ENCODE measurements around the gene AK8.
A peak's percentile ranks its signal among the peaks of the same experiment; 100 is the strongest.
"Not testable (repeated sequence)": the region's sequence is repeated elsewhere in the genome, so short reads cannot be mapped to it uniquely, and the experiment has no call there.

The AK8 gene

DNA sequence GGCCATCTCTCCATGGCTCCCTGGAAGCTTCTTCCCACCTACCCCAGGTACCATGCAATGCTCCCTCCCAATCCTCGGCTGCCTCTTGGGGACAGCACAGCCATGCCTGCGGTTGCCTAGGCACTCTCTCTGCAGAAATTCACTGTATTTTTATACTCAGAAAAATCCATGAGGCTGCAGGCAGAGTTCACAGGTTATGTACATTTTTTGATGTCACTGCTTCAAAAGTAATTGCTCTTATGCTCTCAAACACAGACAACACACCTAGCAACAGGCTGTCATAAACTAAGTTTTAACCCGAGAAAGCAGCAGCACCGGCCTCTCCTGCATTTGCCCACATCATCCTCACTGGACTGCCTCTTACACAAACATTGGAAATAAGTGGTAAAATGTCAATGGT is 102.4 kb downstream of the AK8 start:
- DNase-seq: no peak
- Histone ChIP-seq H3K9me3 (ENCODE audit: control insufficient read depth, low read length) (no peaks in the 10 kb centered on the region), H3K4me3 (ENCODE audit: insufficient read depth, low read depth, low read length, poor library complexity, severe bottlenecking) (no peak overlapping the region), H3K27me3 (replicated peaks; ENCODE audit: control insufficient read depth, insufficient read depth, low read length, poor library complexity, severe bottlenecking) (no peaks in the 10 kb centered on the region), H3K36me3 (ENCODE audit: control insufficient read depth, insufficient read depth, low read length) (no peaks in the 10 kb centered on the region), H3K4me1 (ENCODE audit: control insufficient read depth, insufficient read depth, low read length, poor library complexity, severe bottlenecking) (peaks cover 2% of the 10 kb centered on the region), H3K27ac (ENCODE audit: insufficient read depth, low read length, poor library complexity, severe bottlenecking) (no peak overlapping the region)

DNA sequence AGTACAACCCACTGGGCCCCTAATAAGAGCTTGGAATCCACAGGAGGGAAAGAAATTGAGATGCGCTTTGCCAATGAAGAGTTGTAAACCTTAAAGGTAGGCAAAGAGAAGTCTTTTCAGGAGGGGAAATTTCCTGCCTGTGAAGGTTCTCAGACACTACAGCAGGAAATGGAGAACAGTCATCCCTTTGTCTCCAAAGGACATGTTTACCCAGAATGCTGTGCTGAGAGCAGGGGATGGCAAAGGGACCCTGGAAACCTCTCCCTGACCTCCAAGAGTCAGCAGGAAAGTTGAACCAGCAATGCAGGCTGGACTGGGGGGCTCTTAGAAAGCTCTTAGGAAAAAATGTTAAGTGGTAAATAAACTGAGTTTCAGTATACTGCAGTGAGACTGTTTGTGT is 103.2 kb downstream of the AK8 start:
- DNase-seq: no peak
- Histone ChIP-seq H3K4me1 (ENCODE audit: control insufficient read depth, insufficient read depth, low read length, poor library complexity, severe bottlenecking) (peaks cover 5% of the 10 kb centered on the region), H3K27ac (ENCODE audit: insufficient read depth, low read length, poor library complexity, severe bottlenecking) (no peak overlapping the region), H3K27me3 (replicated peaks; ENCODE audit: control insufficient read depth, insufficient read depth, low read length, poor library complexity, severe bottlenecking) (no peaks in the 10 kb centered on the region), H3K9me3 (ENCODE audit: control insufficient read depth, low read length) (no peaks in the 10 kb centered on the region), H3K36me3 (ENCODE audit: control insufficient read depth, insufficient read depth, low read length) (no peaks in the 10 kb centered on the region), H3K4me3 (ENCODE audit: insufficient read depth, low read depth, low read length, poor library complexity, severe bottlenecking) (no peak overlapping the region)

DNA sequence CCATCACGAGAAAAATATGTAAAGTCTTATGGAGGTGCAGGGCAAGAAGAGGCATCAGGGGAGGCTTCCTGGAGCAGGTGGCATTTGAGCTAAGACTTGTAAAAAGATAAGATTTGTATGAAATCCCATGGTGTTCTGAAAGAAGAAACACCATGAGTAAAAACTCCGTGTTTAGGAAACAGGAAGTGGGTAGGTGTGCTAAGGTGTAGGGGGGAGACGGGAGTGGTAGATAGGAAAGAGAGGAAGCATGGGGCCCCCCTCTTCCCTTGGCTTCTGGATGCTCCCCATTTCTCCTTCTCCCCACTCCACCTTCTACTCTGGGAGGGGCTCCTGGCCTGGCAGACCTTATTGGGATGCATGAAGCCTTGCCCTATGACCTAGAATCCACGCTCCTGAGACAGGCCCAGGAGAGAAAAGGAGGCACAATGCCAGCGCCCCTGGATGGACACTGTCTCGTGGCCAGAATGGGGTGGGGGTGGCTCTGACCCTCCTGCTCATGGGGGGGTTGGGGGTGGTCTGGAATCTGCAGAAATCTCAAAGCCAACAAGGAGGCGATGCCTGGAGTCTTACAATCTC is 104.2 kb downstream of the AK8 start:
- no peak for DNase-seq
- Histone ChIP-seq H3K9me3 (ENCODE audit: control insufficient read depth, low read length) (no peaks in the 10 kb centered on the region), H3K36me3 (ENCODE audit: control insufficient read depth, insufficient read depth, low read length) (no peaks in the 10 kb centered on the region), H3K4me1 (ENCODE audit: control insufficient read depth, insufficient read depth, low read length, poor library complexity, severe bottlenecking) (peaks cover 5% of the 10 kb centered on the region), H3K27me3 (replicated peaks; ENCODE audit: control insufficient read depth, insufficient read depth, low read length, poor library complexity, severe bottlenecking) (no peaks in the 10 kb centered on the region), H3K27ac (ENCODE audit: insufficient read depth, low read length, poor library complexity, severe bottlenecking) (no peak overlapping the region), H3K4me3 (ENCODE audit: insufficient read depth, low read depth, low read length, poor library complexity, severe bottlenecking) (no peak overlapping the region)

DNA sequence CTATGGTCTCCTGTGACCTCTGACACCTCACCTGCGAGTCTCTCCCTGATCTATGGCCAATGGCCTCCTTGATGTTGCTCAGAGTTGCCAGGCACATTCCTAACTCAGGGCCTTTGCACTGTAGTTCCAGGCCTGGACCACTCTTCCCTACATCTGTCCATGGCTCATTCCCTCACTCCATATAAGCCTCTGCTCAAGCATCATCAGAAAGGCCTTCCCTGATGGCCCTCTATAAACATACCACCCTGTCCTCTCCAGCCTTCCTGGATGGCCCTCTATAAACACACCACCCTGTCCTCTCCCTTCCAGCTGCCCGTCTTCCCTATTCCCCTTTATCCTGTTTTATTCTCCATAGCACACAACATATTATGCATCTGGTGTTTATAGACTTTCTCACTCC is 105.0 kb downstream of the AK8 start:
- Histone ChIP-seq H3K36me3 (ENCODE audit: control insufficient read depth, insufficient read depth, low read length) (no peaks in the 10 kb centered on the region), H3K27ac (ENCODE audit: insufficient read depth, low read length, poor library complexity, severe bottlenecking) (no peak overlapping the region), H3K27me3 (replicated peaks; ENCODE audit: control insufficient read depth, insufficient read depth, low read length, poor library complexity, severe bottlenecking) (no peaks in the 10 kb centered on the region), H3K4me3 (ENCODE audit: insufficient read depth, low read depth, low read length, poor library complexity, severe bottlenecking) (no peak overlapping the region), H3K4me1 (ENCODE audit: control insufficient read depth, insufficient read depth, low read length, poor library complexity, severe bottlenecking) (peaks cover 5% of the 10 kb centered on the region), H3K9me3 (ENCODE audit: control insufficient read depth, low read length) (no peaks in the 10 kb centered on the region)
- no peak for DNase-seq

DNA sequence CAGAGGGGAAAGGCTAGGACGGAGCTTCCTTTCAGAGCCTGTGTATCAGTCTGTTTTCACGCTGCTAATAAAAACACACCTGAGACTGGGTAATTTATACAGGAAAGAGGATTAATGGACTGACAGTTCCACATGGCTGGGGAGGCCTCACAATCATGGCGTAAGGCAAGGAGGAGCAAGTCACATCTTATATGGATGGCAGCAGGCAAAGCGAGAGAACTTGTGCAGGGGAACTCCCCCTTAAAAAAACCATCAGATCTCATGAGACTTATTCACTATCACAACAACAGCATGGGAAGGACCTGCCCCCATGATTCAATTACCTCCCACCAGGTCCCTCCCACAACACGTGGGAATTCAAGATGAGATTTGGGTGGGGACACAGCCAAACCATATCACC is 106.3 kb downstream of the AK8 start:
- not testable (repeated sequence) for H3K27ac ChIP-seq (ENCODE audit: insufficient read depth, low read length, poor library complexity, severe bottlenecking); H3K4me1 ChIP-seq (ENCODE audit: control insufficient read depth, insufficient read depth, low read length, poor library complexity, severe bottlenecking); H3K4me3 ChIP-seq (ENCODE audit: insufficient read depth, low read depth, low read length, poor library complexity, severe bottlenecking); H3K9me3 ChIP-seq (ENCODE audit: control insufficient read depth, low read length); H3K27me3 ChIP-seq (replicated peaks; ENCODE audit: control insufficient read depth, insufficient read depth, low read length, poor library complexity, severe bottlenecking); H3K36me3 ChIP-seq (ENCODE audit: control insufficient read depth, insufficient read depth, low read length); DNase-seq

DNA sequence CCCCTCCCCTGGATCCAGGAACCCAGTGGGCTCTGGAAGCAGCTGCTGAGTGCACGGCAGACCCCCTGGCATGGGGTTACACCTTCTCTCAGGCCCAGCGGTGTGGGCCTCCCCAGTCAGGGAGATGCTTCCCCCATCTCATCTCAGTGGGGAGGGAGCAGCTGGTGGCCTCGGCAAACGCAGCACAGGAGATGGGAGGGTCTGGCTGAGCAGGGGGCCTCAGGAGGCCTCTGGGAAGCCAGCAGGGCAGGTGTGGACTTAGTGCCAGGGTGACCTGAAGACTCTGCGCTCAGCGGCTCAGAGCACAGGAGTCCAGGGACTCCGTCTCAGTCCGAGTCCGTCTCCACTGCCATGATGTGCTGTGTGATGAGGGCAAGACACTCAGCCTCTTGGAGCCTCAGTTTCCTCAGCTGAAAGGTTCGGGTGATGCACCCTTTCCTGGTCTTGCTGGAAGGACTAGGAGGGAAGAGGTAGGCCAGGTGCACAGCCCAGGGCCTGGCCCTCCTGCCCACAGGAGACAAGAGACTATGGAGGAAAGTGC is 107.2 kb downstream of the AK8 start:
- H3K9me3 ChIP-seq (ENCODE audit: control insufficient read depth, low read length): no peaks in the 10 kb centered on the region
- H3K36me3 ChIP-seq (ENCODE audit: control insufficient read depth, insufficient read depth, low read length): no peaks in the 10 kb centered on the region
- DNase-seq: no peak
- peak overlapping the region; percentile 99 for H3K4me3 ChIP-seq (ENCODE audit: insufficient read depth, low read depth, low read length, poor library complexity, severe bottlenecking)
- H3K4me1 ChIP-seq (ENCODE audit: control insufficient read depth, insufficient read depth, low read length, poor library complexity, severe bottlenecking): peaks cover 5% of the 10 kb centered on the region
- H3K27ac ChIP-seq (ENCODE audit: insufficient read depth, low read length, poor library complexity, severe bottlenecking): no peak overlapping the region
- no peaks in the 10 kb centered on the region for H3K27me3 ChIP-seq (replicated peaks; ENCODE audit: control insufficient read depth, insufficient read depth, low read length, poor library complexity, severe bottlenecking)

DNA sequence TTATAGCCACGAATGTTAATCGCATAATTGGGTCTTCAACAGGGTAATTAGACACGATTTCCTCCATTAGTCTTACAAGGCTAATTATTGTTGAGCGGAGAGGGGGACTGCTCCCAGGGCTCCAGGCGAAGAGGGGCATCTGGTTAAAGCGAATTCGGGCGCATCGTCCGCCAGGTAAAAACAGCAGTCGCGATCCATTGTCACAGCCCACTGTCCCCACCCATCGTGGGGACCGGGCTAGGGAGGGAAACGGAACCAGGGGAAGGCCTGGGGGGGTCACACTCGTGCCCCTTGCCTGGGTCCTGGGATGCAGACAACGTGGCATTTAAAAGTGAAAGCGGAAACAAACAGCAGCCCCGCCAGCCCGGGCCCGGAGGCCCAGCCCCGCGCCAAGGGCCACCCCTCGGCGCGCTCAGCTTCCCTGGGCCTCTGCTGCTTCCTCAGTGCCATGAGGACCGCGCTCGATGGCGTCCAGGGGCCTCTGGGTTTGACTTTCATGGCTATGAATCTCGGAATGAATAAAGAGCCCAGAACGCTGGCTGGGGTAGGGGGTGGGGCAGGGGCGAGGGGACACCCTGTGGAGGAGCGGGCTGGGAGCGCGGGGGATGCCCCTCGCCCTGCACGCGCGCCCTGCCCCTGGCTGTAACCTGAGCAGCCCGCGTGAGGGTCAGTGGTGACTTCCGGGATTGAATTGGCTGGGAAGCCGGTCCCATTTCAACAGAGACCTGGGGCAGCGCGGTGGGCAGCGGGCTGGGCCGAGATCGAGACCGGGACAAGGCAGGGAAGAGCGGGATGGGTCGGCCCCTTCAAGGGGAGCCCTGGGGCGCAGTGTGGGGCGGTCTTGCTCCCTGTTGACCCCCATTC is 107.9 kb downstream of the AK8 start:
- Histone ChIP-seq H3K27me3 (replicated peaks; ENCODE audit: control insufficient read depth, insufficient read depth, low read length, poor library complexity, severe bottlenecking) (no peaks in the 10 kb centered on the region), H3K27ac (ENCODE audit: insufficient read depth, low read length, poor library complexity, severe bottlenecking) (peak overlapping the region; percentile 77), H3K4me1 (ENCODE audit: control insufficient read depth, insufficient read depth, low read length, poor library complexity, severe bottlenecking) (peaks cover 5% of the 10 kb centered on the region), H3K4me3 (ENCODE audit: insufficient read depth, low read depth, low read length, poor library complexity, severe bottlenecking) (peak overlapping the region; percentile 99), H3K36me3 (ENCODE audit: control insufficient read depth, insufficient read depth, low read length) (no peaks in the 10 kb centered on the region), H3K9me3 (ENCODE audit: control insufficient read depth, low read length) (no peaks in the 10 kb centered on the region)
- peak; percentile 11 to 35 (median 32) for DNase-seq

DNA sequence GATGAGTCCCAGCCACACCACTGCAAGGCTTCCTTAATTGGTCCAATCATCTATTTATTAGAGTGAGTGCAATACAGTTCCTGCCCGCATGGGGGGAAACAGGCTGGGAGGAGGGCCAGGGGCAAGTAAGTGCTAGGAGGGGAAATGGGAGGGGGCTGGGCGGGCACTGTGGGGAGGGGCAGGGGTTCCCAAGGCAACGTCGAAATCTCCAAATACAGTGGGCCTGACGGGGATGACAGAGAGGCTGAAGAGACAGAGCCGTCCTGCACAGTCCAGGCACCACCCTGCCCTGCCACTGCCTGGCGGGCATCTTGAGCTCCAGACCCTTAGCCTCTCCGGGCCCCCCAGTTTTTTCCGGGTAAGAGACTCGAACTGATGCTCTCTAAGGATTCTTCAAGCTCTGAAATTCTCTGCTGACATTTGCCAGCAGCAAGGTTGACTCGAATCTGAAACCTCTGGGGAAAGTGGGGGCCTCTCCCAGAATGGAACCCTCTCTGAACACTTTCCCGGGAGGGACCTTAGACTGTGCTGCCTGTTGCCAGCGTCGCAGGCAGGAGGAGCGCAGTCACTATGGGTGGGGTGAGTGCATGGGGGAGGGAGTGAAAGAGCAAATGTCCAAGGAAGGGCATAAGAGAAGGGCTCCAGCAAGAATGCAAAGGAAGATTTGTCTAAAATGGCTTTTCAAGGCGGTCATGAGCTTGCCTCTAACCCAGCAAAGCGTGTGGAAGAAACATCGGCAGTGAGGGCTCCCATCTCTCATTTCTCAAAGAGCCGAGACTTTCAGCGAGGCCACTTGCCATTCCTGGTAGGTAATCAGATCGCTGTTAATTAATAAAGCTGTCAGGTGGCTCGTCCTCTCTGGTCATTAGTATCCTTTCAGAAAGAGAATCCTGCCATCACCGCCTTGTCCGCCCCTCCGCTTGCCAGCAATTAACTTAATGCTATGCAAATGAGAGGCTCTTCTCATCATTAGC is 108.9 kb downstream of the AK8 start:
- no peaks in the 10 kb centered on the region for H3K9me3 ChIP-seq (ENCODE audit: control insufficient read depth, low read length)
- H3K36me3 ChIP-seq (ENCODE audit: control insufficient read depth, insufficient read depth, low read length): no peaks in the 10 kb centered on the region
- H3K27ac ChIP-seq (ENCODE audit: insufficient read depth, low read length, poor library complexity, severe bottlenecking): peak overlapping the region; percentile 77
- no peaks in the 10 kb centered on the region for H3K27me3 ChIP-seq (replicated peaks; ENCODE audit: control insufficient read depth, insufficient read depth, low read length, poor library complexity, severe bottlenecking)
- DNase-seq: peak; percentile 23 to 46 (median 35)
- H3K4me1 ChIP-seq (ENCODE audit: control insufficient read depth, insufficient read depth, low read length, poor library complexity, severe bottlenecking): peaks cover 5% of the 10 kb centered on the region
- peak overlapping the region; percentile 99 for H3K4me3 ChIP-seq (ENCODE audit: insufficient read depth, low read depth, low read length, poor library complexity, severe bottlenecking)

DNA sequence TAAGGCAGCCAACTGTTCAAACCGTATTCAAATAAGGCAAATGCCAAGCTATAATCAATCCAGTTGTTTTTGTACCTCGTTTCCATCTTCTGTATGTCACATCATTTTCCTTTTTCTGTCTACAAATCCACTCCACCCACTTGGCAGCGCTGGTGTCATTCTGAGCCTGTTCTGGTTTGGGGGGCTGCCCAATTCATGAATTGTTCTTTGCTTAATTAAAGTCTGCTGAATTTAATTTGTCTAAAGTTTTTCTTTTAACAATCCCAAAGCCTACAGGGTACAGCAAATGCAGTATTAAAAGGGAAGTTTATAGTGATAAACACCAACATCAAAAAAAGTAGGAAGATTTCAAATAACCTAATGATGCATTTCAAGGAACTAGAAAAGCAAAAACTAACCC is 114.5 kb downstream of the AK8 start:
- Histone ChIP-seq H3K4me3 (ENCODE audit: insufficient read depth, low read depth, low read length, poor library complexity, severe bottlenecking) (no peak overlapping the region), H3K27me3 (replicated peaks; ENCODE audit: control insufficient read depth, insufficient read depth, low read length, poor library complexity, severe bottlenecking) (no peaks in the 10 kb centered on the region), H3K4me1 (ENCODE audit: control insufficient read depth, insufficient read depth, low read length, poor library complexity, severe bottlenecking) (no peaks in the 10 kb centered on the region), H3K36me3 (ENCODE audit: control insufficient read depth, insufficient read depth, low read length) (no peaks in the 10 kb centered on the region), H3K27ac (ENCODE audit: insufficient read depth, low read length, poor library complexity, severe bottlenecking) (no peak overlapping the region), H3K9me3 (ENCODE audit: control insufficient read depth, low read length) (no peaks in the 10 kb centered on the region)
- no peak for DNase-seq

Data from effector memory CD4-positive, alpha-beta T cell (primary cell).